Esophagus squamous epithelium (tissue), 4 donors: ENCODE measurements around the gene PRKAR1A.

Source experiments
- POLR2A ChIP-seq, 4 donors: fragments of 450-650 bp; IDR thresholded peaks; one replicate each; pipeline ENCODE4 v1.6.1; 2017; ENCODE audit warnings: antibody characterized with exemption in 4 of 4, mild to moderate bottlenecking in 4 of 4, moderate library complexity in 3 of 4
- TF ChIP-seq, protein P1 (sequence below), 6 experiments: fragments of 450-650 bp in 4 of 6; fragments of 200-600 bp in 2 of 6; sonication (generic) in 2 of 6; IDR thresholded peaks; one replicate each; pipeline ENCODE4 v1.5.1; 2016 to 2019; ENCODE audit warnings: antibody characterized with exemption in 6 of 6, mild to moderate bottlenecking in 4 of 6, moderate library complexity in 4 of 6

DNA sequence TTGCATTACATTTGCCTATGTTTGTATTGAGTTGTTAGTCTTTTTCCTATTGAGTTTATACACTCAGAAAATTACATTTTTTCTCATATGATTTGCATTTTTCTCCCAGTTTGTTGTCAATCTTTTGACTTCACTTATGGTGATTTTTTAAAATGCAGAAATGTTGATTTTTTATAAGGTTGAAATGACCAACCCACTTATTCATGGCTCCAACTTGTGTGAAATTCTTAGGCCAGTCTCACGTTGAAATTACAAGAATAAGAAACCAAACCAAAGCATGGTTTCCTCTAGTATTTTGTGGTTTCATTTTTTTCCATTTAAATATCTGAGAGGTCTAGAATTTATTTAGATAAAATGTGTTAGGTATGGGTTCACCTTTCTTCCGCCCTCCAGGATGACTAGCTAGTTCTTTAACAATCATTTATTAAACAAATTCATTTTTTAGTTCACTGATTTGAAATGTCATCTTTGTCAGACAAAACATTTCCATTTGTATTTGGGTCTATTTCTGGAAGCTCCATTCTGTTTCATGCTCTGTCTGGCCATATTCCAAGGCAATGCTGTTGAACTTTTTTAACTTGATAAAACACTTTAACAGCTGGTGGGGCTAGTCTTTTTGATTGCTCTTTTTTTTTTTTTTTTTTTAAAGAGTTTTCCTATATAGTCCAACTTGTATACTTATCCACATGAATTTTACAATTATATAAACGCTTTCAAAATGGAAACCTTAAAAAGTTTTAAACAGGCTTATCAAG, 48.9 kb downstream of the PRKAR1A start:
- no peak for TF ChIP-seq POLR2A (IDR thresholded peaks at IDR 0.05)
- TF ChIP-seq, protein P1, sequence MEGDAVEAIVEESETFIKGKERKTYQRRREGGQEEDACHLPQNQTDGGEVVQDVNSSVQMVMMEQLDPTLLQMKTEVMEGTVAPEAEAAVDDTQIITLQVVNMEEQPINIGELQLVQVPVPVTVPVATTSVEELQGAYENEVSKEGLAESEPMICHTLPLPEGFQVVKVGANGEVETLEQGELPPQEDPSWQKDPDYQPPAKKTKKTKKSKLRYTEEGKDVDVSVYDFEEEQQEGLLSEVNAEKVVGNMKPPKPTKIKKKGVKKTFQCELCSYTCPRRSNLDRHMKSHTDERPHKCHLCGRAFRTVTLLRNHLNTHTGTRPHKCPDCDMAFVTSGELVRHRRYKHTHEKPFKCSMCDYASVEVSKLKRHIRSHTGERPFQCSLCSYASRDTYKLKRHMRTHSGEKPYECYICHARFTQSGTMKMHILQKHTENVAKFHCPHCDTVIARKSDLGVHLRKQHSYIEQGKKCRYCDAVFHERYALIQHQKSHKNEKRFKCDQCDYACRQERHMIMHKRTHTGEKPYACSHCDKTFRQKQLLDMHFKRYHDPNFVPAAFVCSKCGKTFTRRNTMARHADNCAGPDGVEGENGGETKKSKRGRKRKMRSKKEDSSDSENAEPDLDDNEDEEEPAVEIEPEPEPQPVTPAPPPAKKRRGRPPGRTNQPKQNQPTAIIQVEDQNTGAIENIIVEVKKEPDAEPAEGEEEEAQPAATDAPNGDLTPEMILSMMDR (IDR thresholded peaks at IDR 0.05), result no peak
